AG04450 (cell line): ENCODE results near the gene PPP1CA. TPM values are rescaled to one million over a fixed set of nuclear protein-coding genes. Genes with fewer than 3 reads are reported as not detected.
A peak's percentile ranks its signal among the peaks of the same experiment; 100 is the strongest.
"Not testable (repeated sequence)": the region's sequence is repeated elsewhere in the genome, so short reads cannot be mapped to it uniquely, and the experiment has no call there.

ENCODE experiments used
- CTCF ChIA-PET: fragments of 300-600, 350-600 bp; formaldehyde crosslinking; extraction: SDS; loops from one replicate; lab custom pipeline; 2022; ENCODE audit warnings: antibody characterized with exemption, inconsistent platforms; lab: Charles Lee
- POLR2A ChIA-PET: fragments of 350-600 bp; formaldehyde crosslinking; extraction: SDS; loops from one replicate; lab custom pipeline; 2021; ENCODE audit warnings: antibody characterized with exemption, inconsistent platforms; lab: Yijun Ruan, JAX
- DNase-seq: peaks from one replicate; pipeline ENCODE4 v3.0.0-alpha.2; 2011; ENCODE audit warnings: low read depth, low spot score
- H3K27ac ChIP-seq: one replicate; pipeline ENCODE4 v1.5.1; 2012; ENCODE audit warnings: low read depth, low read length, control low read depth
- H3K27me3 ChIP-seq: one replicate; pipeline ENCODE4 v1.6.0; 2012; ENCODE audit warnings: low read length; ENCODE audit not compliant: control insufficient read depth, insufficient read depth
- H3K4me3 ChIP-seq: 2 replicates; pipeline ENCODE4 v1.5.1; 2011; ENCODE audit warnings: mild to moderate bottlenecking, low read depth, low read length, control low read depth
- H3K9me3 ChIP-seq: 2 replicates; pipeline ENCODE4 v1.5.1; 2012; ENCODE audit warnings: low read length; ENCODE audit not compliant: control insufficient read depth, insufficient read depth
- polyA plus RNA-seq: library from polyadenylated mRNA; depleted of rRNA; stranded (reverse); fragments of >200 nt; gene quantifications from 2 replicates; pipeline ENCODE4 v1.2.3, GENCODE V29; 2011
- TF ChIP-seq, protein P1 (sequence below): IDR thresholded peaks from 2 replicates; pipeline ENCODE4 v1.5.1; 2011; ENCODE audit warnings: low read depth, low read length, control low read depth, inconsistent platforms

Gene PPP1CA
- polyA plus RNA-seq, 1 experiment = 116 TPM

DNA sequence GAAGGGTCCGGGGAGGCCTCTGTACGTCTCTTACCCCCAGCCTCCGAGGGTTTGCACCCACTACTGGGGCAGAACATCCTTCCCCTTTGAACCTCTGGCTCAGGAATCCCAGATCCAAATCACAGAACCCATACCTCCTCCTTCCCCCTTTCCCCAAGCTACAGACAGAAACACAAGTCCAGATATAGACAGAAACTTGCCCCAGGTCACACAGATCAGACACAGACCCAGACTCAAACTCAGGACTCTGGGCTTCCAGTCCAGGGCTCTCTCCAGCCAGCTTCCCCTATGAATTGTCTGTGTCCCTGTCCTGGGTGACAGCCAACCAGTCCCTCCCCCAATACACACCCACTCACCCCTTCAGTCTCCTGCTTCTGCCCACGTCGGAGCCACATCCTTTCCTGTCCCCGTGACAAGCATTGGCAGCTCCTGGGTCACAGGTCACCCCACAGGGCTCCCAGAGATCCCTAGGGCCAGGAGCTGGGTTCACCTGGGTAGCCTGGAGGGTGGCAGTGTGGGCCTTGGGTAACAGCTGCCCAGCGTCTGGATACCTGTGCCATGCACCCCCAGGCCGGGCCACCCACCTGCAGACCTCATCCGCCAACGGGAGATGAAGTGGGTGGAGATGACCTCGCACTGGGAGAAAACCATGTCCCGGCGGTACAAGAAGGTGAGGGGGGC, 3.0 kb upstream of the PPP1CA start:
- DNase-seq = no peak
- TF ChIP-seq, protein P1, sequence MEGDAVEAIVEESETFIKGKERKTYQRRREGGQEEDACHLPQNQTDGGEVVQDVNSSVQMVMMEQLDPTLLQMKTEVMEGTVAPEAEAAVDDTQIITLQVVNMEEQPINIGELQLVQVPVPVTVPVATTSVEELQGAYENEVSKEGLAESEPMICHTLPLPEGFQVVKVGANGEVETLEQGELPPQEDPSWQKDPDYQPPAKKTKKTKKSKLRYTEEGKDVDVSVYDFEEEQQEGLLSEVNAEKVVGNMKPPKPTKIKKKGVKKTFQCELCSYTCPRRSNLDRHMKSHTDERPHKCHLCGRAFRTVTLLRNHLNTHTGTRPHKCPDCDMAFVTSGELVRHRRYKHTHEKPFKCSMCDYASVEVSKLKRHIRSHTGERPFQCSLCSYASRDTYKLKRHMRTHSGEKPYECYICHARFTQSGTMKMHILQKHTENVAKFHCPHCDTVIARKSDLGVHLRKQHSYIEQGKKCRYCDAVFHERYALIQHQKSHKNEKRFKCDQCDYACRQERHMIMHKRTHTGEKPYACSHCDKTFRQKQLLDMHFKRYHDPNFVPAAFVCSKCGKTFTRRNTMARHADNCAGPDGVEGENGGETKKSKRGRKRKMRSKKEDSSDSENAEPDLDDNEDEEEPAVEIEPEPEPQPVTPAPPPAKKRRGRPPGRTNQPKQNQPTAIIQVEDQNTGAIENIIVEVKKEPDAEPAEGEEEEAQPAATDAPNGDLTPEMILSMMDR = no peak
- peaks cover 9% of the 10 kb centered on the region for H3K27me3 ChIP-seq
- peaks cover 3% of the 10 kb centered on the region; the same call in 1 of the 2 replicates for H3K9me3 ChIP-seq
- no peak overlapping the region for H3K4me3 ChIP-seq
- ChIA-PET CTCF (no interaction called here), POLR2A (interaction anchor here (1.2 kb wide), 1 partner anchor 16 kb away, joined by 3 read pairs; no protein-coding TSS in a partner anchor)
- H3K27ac ChIP-seq = no peak overlapping the region

DNA sequence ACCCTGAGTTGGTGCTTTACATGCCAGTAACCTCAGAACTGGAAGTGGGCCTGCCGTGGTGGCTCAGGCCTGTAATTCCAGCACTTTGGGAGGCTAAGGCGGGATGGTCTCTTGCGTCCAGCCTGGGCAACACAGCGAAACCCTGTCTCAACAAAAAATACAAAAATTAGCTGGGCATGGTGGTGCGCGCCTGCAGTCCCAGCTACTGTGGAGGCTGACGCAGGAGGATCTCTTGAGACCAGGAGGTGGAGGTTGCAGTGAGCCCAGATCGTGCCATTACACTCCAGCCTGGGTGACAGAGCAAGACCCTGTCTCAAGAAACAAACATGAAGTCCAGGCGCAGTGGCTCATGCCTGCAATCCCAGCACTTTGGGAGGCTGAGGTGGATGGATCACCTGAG, 1.4 kb upstream of the PPP1CA start:
- not testable (repeated sequence) for H3K4me3 ChIP-seq, H3K27ac ChIP-seq, H3K9me3 ChIP-seq, DNase-seq, H3K27me3 ChIP-seq
- POLR2A ChIA-PET = interaction anchor here (0.7 kb wide), 1 partner anchor 36 kb away, joined by 5 read pairs; no protein-coding TSS in a partner anchor
- CTCF ChIA-PET = interaction anchor here (1.9 to 3.1 kb wide), 2 partner anchors 51 to 80 kb away, joined by 8 to 23 read pairs; partner anchors contain the start of genes AIP and POLD4

DNA sequence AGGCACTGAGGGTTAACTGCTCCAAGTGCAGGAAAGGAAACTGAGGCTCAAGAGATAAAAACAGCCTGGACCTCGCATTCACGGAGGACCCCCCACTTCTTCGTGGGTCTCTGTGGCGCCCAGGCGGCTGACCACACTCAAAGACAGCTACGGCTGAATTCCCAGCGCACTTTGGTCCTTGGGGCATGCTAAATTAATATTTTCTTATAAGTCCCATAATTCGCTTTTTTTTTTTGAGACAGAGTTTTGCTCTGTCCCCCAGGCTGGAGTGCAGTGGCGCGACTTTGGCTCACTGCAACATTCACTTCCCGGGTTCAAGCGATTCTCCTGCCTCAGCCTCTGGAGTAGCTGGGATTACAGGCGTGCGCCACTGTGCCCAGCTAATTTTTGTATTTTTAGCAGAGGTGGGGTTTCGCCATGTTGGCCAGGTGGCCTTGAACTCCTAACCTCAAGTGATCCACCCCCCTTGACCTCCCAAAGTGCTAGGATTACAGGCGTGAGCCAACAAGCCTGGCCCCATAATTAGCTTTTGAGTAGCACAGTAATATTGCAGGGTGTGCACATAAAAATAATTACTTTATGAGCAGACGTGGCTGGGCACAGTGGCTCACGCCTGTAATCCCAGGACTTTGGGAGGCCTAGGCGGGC, 658 bp upstream of the PPP1CA start:
- Histone ChIP-seq H3K4me3 (peak overlapping the region; percentile 56), H3K27ac (peak overlapping the region; percentile 82)
- H3K9me3 ChIP-seq, DNase-seq, H3K27me3 ChIP-seq: not testable (repeated sequence)
- CTCF ChIA-PET = interaction anchor here (0.6 to 3.1 kb wide), 26 partner anchors 9 to 105 kb away, joined by 3 to 23 read pairs (median 6); partner anchors contain the start of genes AIP, CDK2AP2, POLD4 and RAD9A
- POLR2A ChIA-PET = interaction anchor here (0.7 to 2.5 kb wide), 10 partner anchors 9 to 181 kb away, joined by 3 to 30 read pairs (median 6); partner anchors contain the start of genes GSTP1, POLD4, RAD9A and RPS6KB2

DNA sequence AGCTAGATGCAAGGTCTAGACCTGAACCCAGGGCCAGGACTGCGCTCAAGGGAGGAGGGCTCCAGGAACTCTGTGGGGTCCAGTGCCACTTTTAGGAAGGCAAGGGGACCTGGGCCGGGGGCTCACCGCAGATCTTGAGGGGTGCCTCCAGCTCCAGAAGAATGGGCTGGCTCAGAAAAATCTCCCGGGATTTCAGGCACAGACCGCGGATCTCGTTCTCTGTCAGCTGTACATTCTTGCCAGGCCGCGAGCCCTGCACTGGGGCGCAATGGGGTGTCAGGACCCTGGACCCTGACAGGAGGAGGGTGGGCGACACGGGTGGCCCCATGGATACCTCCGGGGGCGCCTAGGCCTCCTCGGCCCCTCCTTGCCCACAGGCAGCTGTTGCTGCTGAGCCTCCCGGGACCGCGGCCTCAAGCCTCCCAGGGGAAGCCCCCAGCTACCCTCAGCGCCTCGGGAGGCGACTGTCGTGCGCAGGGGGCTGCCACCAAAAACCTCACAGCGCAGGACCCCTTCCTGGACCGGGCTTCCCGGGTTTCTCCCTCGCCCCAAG, 640 bp downstream of the PPP1CA start:
- H3K27me3 ChIP-seq = no peaks in the 10 kb centered on the region
- peak overlapping the region; percentile 73 for H3K27ac ChIP-seq
- ChIA-PET CTCF (interaction anchor here (0.6 to 3.1 kb wide), 28 partner anchors 10 to 208 kb away, joined by 3 to 23 read pairs (median 6); partner anchors contain the start of genes AIP, POLD4, PTPRCAP and RAD9A), POLR2A (interaction anchor here (0.6 to 2.5 kb wide), 15 partner anchors 9 to 182 kb away, joined by 3 to 30 read pairs (median 4); partner anchors contain the start of genes AIP, CLCF1, GSTP1 and POLD4)
- DNase-seq = no peak
- H3K9me3 ChIP-seq = peaks cover 3% of the 10 kb centered on the region; the same call in 1 of the 2 replicates
- TF ChIP-seq, protein P1 = no peak
- peak overlapping the region; percentile 91 for H3K4me3 ChIP-seq

DNA sequence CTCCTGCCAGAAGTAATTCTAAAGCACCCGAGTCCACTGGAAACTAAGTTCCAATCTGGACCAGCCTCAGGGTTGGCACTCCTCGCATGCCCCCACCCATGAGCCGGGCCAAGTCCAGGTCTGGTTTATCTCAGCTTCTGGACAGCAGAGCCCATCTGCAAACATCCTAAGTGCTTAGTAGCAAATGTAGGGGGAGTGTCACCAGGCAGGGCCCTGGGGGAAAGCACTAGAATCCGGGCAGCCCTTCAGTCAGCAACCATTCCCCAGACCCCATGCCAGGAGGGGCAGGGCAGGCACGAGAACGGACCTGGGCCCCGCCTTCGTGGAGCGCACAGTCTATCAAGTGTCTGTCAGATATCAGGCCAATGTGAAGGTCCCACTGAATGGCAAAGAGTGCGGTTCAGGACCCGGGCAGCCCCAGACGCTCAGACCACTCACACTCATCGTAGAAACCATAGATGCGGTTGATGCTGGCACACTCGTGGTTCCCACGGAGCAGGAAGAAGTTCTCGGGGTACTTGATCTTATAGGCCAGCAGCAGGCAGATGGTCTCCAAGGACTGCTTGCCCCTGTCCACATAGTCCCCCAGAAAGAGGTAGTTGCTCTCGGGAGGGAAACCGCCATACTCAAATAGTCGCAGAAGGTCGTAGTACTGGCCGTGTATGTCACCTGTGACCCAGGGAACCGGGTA, 1.3 kb downstream of the PPP1CA start:
- Histone ChIP-seq H3K4me3 (peak overlapping the region; percentile 91), H3K9me3 (peaks cover 3% of the 10 kb centered on the region; the same call in 1 of the 2 replicates), H3K27ac (no peak overlapping the region), H3K27me3 (no peaks in the 10 kb centered on the region)
- TF ChIP-seq, protein P1 = no peak
- POLR2A ChIA-PET = interaction anchor here (0.6 to 2.5 kb wide), 3 partner anchors 8 to 28 kb away, joined by 3 to 30 read pairs (median 5); partner anchors contain the start of genes CLCF1, RAD9A and RPS6KB2
- DNase-seq = no peak
- CTCF ChIA-PET = interaction anchor here (1.0 to 3.1 kb wide), 7 partner anchors 9 to 68 kb away, joined by 3 to 23 read pairs (median 9); partner anchors contain the start of genes POLD4, RAD9A, RPS6KB2 and TMEM134
